H54 (cell line): ENCODE data around the gene AQP12A.
"Not testable (repeated sequence)": the region's sequence is repeated elsewhere in the genome, so short reads cannot be mapped to it uniquely, and the experiment has no call there.

Experiments used
- DNase-seq: peaks from one replicate; pipeline ENCODE4 v3.0.0; 2011; ENCODE audit warnings: low spot score, mixed read lengths; ENCODE audit not compliant: insufficient read length
- FAIRE-seq: peaks from 3 replicates; lab custom pipeline; 2011; peaks lifted over from hg19 to GRCh38; lab: Jason Lieb, UNC
- POLR2A ChIP-seq: IDR thresholded peaks from 2 replicates; pipeline ENCODE4 v1.6.1; 2011; ENCODE audit warnings: low read depth, mild to moderate bottlenecking, low read length

The AQP12A gene

GRCh38 chr2:240672701-240673190 lies 18.9 kb upstream of the AQP12A start:
- FAIRE-seq, result no peak
- no peak for DNase-seq

GRCh38 chr2:240674461-240675184 lies 17.0 kb upstream of the AQP12A start:
- not testable (repeated sequence) for DNase-seq, FAIRE-seq

More at GRCh38 chr2:240672701-240673190, 18.9 kb upstream of the AQP12A start:
- TF ChIP-seq POLR2A, result no peak

GRCh38 chr2:240675345-240675744 lies 16.3 kb upstream of the AQP12A start:
- not testable (repeated sequence) for FAIRE-seq, DNase-seq

GRCh38 chr2:240678043-240678442 lies 13.6 kb upstream of the AQP12A start:
- DNase-seq, FAIRE-seq: not testable (repeated sequence)

GRCh38 chr2:240678909-240679308 lies 12.8 kb upstream of the AQP12A start:
- DNase-seq, FAIRE-seq: not testable (repeated sequence)

GRCh38 chr2:240680185-240680584 lies 11.5 kb upstream of the AQP12A start:
- not testable (repeated sequence) for DNase-seq, FAIRE-seq

GRCh38 chr2:240682431-240683224 lies 9.0 kb upstream of the AQP12A start, which contains the start of gene AQP12B:
TSS of gene AQP12B (minus strand) at chr2:240682885. CDS start at chr2:240682837, 48 bp downstream.
- not testable (repeated sequence) for DNase-seq, FAIRE-seq

GRCh38 chr2:240683329-240683979 lies 8.2 kb upstream of the AQP12A start:
- not testable (repeated sequence) for FAIRE-seq, DNase-seq

GRCh38 chr2:240683980-240684728 lies 7.5 kb upstream of the AQP12A start:
- DNase-seq, FAIRE-seq: not testable (repeated sequence)

- DNase-seq (no peak), FAIRE-seq (no peak)
Measured at GRCh38 chr2:240685771-240686371, 5.8 kb upstream of the AQP12A start.

GRCh38 chr2:240686460-240686859 lies 5.2 kb upstream of the AQP12A start:
- TF ChIP-seq POLR2A, result no peak
- DNase-seq (no peak), FAIRE-seq (no peak)

More at GRCh38 chr2:240685771-240686371, 5.8 kb upstream of the AQP12A start:
- no peak for TF ChIP-seq POLR2A

GRCh38 chr2:240687045-240687740 lies 4.5 kb upstream of the AQP12A start:
- no peak for FAIRE-seq
- DNase-seq, result no peak
- no peak for TF ChIP-seq POLR2A
